HEK293 (cell line): ENCODE data around the gene CSNK1G2.

Source experiments
- CTCF ChIA-PET: fragments of 350-600 bp; formaldehyde crosslinking; extraction: SDS; loops from one replicate; lab custom pipeline; 2021; ENCODE audit warnings: antibody characterized with exemption; lab: Yijun Ruan, JAX
- POLR2A ChIA-PET: fragments of 300-600 bp; formaldehyde crosslinking; extraction: SDS; loops from one replicate; lab custom pipeline; 2020; ENCODE audit warnings: antibody characterized with exemption, inconsistent platforms; lab: Yijun Ruan, JAX
- H3K27ac ChIP-seq: fragments of 200-500 bp; sonication (Bioruptor generic); 2 replicates; pipeline ENCODE4 v1.5.1; 2014; ENCODE audit warnings: low read depth, low read length, control low read depth, inconsistent platforms; ENCODE audit errors: extremely low read depth
- H3K36me3 ChIP-seq, 2 experiments: fragments of 200-500 bp in 1 of 2; sonication (Bioruptor generic) in 1 of 2; 1 replicate in 1 of 2; 2 replicates in 1 of 2; pipeline ENCODE4 v1.5.1; 2014 to 2017; ENCODE audit warnings: inconsistent platforms in 2 of 2, low read length in 2 of 2; ENCODE audit not compliant: control insufficient read depth in 2 of 2, insufficient read depth in 1 of 2
- H3K4me1 ChIP-seq: fragments of 200-500 bp; sonication (Bioruptor generic); 2 replicates; pipeline ENCODE4 v1.5.1; 2014; ENCODE audit warnings: mild to moderate bottlenecking, low read length, inconsistent platforms; ENCODE audit not compliant: control insufficient read depth, insufficient read depth
- H3K4me3 ChIP-seq: 2 replicates; pipeline ENCODE4 v1.5.1; 2011; ENCODE audit warnings: low read depth, mild to moderate bottlenecking, control low read depth, low read length, moderate library complexity
- H3K9me3 ChIP-seq: fragments of 200-500 bp; sonication (Bioruptor generic); 2 replicates; pipeline ENCODE4 v1.5.1; 2014; ENCODE audit warnings: low read depth, low read length, inconsistent platforms; ENCODE audit not compliant: control insufficient read depth, insufficient read depth
- BCL11B ChIP-seq: fragments of 450-650 bp; formaldehyde crosslinking; IDR thresholded peaks from 2 replicates; pipeline ENCODE4 v1.5.1; 2016; ENCODE audit warnings: low read depth, missing biosample characterization, missing genetic modification characterization
- HOXC10 ChIP-seq: sonication (generic); formaldehyde crosslinking; IDR thresholded peaks from 2 replicates; pipeline ENCODE4 v1.8.1; 2023; ENCODE audit warnings: mild to moderate bottlenecking, missing genetic modification reagents
- KLF9 ChIP-seq: fragments of 450-650 bp; formaldehyde crosslinking; IDR thresholded peaks from 2 replicates; pipeline ENCODE4 v1.5.1; 2016; ENCODE audit warnings: missing biosample characterization, missing genetic modification characterization, low read depth
- REPIN1 ChIP-seq: fragments of 450-650 bp; formaldehyde crosslinking; IDR thresholded peaks from 2 replicates; pipeline ENCODE4 v1.5.1; 2017; ENCODE audit warnings: missing biosample characterization, missing genetic modification characterization, low read depth
- SCRT2 ChIP-seq: fragments of 450-650 bp; formaldehyde crosslinking; IDR thresholded peaks from 2 replicates; pipeline ENCODE4 v1.5.1; 2016; ENCODE audit warnings: missing biosample characterization, missing genetic modification characterization
- SP2 ChIP-seq: fragments of 450-650 bp; formaldehyde crosslinking; IDR thresholded peaks from 2 replicates; pipeline ENCODE4 v1.5.1; 2016; ENCODE audit warnings: missing biosample characterization, missing genetic modification characterization
- YY2 ChIP-seq: fragments of 450-650 bp; formaldehyde crosslinking; IDR thresholded peaks from 2 replicates; pipeline ENCODE4 v1.5.1; 2016; ENCODE audit warnings: missing biosample characterization, missing genetic modification characterization
- ZBTB10 ChIP-seq: fragments of 450-650 bp; formaldehyde crosslinking; IDR thresholded peaks from 2 replicates; pipeline ENCODE4 v1.5.1; 2016; ENCODE audit warnings: missing biosample characterization, missing genetic modification characterization
- ZBTB49 ChIP-seq: fragments of 450-650 bp; formaldehyde crosslinking; IDR thresholded peaks from 2 replicates; pipeline ENCODE4 v1.5.1; 2016; ENCODE audit warnings: missing biosample characterization, missing genetic modification characterization, low read depth
- ZFP41 ChIP-seq: fragments of 450-650 bp; formaldehyde crosslinking; IDR thresholded peaks from 2 replicates; pipeline ENCODE4 v1.5.1; 2016; ENCODE audit warnings: missing biosample characterization, missing genetic modification characterization, borderline replicate concordance
- ZNF175 ChIP-seq: fragments of 450-650 bp; formaldehyde crosslinking; IDR thresholded peaks from 2 replicates; pipeline ENCODE4 v1.5.1; 2016; ENCODE audit warnings: missing biosample characterization, missing genetic modification characterization
- ZNF214 ChIP-seq: fragments of 450-650 bp; formaldehyde crosslinking; IDR thresholded peaks from 2 replicates; pipeline ENCODE4 v1.5.1; 2017; ENCODE audit warnings: missing biosample characterization, mild to moderate bottlenecking, missing genetic modification characterization, borderline replicate concordance
- ZNF266 ChIP-seq: fragments of 450-650 bp; formaldehyde crosslinking; IDR thresholded peaks from 2 replicates; pipeline ENCODE4 v1.5.1; 2016; ENCODE audit warnings: missing biosample characterization, missing genetic modification characterization, low read depth
- ZNF37A ChIP-seq: fragments of 450-650 bp; IDR thresholded peaks from 2 replicates; pipeline ENCODE4 v1.5.1; 2018; ENCODE audit warnings: missing biosample characterization, missing genetic modification characterization
- ZNF394 ChIP-seq: fragments of 450-650 bp; formaldehyde crosslinking; IDR thresholded peaks from 2 replicates; pipeline ENCODE4 v1.5.1; 2016; ENCODE audit warnings: missing biosample characterization, missing genetic modification characterization, mild to moderate bottlenecking, moderate library complexity, borderline replicate concordance
- ZNF423 ChIP-seq: fragments of 450-650 bp; formaldehyde crosslinking; IDR thresholded peaks from 2 replicates; pipeline ENCODE4 v1.5.1; 2016; ENCODE audit warnings: missing biosample characterization, missing genetic modification characterization
- ZNF544 ChIP-seq: fragments of 450-650 bp; formaldehyde crosslinking; IDR thresholded peaks from 2 replicates; pipeline ENCODE4 v1.5.0; 2017; ENCODE audit warnings: missing biosample characterization, missing genetic modification characterization
- ZNF585B ChIP-seq: fragments of 450-650 bp; formaldehyde crosslinking; IDR thresholded peaks from 2 replicates; pipeline ENCODE4 v1.5.1; 2016; ENCODE audit warnings: missing biosample characterization, missing genetic modification characterization
- ZNF610 ChIP-seq: fragments of 450-650 bp; formaldehyde crosslinking; IDR thresholded peaks from 2 replicates; pipeline ENCODE4 v1.5.1; 2016; ENCODE audit warnings: missing biosample characterization, missing genetic modification characterization, borderline replicate concordance
- ZNF701 ChIP-seq: fragments of 450-650 bp; formaldehyde crosslinking; IDR thresholded peaks from 2 replicates; pipeline ENCODE4 v1.5.1; 2016; ENCODE audit warnings: missing biosample characterization, missing genetic modification characterization
- ZNF76 ChIP-seq: fragments of 450-650 bp; formaldehyde crosslinking; IDR thresholded peaks from 2 replicates; pipeline ENCODE4; 2016; ENCODE audit warnings: low read depth, missing biosample characterization, missing genetic modification characterization, borderline replicate concordance
- ZNF792 ChIP-seq: fragments of 450-650 bp; formaldehyde crosslinking; IDR thresholded peaks from 2 replicates; pipeline ENCODE4 v1.5.1; 2016; ENCODE audit warnings: missing biosample characterization, missing genetic modification characterization
- ZXDB ChIP-seq: fragments of 450-650 bp; formaldehyde crosslinking; IDR thresholded peaks from 2 replicates; pipeline ENCODE4 v1.5.1; 2016; ENCODE audit warnings: missing biosample characterization, missing genetic modification characterization
- TF ChIP-seq, protein P1 (sequence below): fragments of 450-650 bp; IDR thresholded peaks from 2 replicates; pipeline ENCODE4 v1.5.1; 2018; ENCODE audit warnings: missing biosample characterization, mild to moderate bottlenecking, missing genetic modification characterization
- TF ChIP-seq, protein P2 (sequence below): fragments of 450-650 bp; formaldehyde crosslinking; conservative IDR thresholded peaks from 2 replicates; pipeline ENCODE4 v1.5.1; 2016; ENCODE audit warnings: low read depth, missing biosample characterization, missing genetic modification characterization

Gene CSNK1G2

GRCh38 chr19:1941146-1942077, at the start of gene CSNK1G2:
Gene CSNK1G2 (plus strand): TSS chr19:1941172. CDS start chr19:1969773, 28,601 bp downstream.
- Histone ChIP-seq H3K4me3 (peak within 1 kb of the TSS; percentile 91), H3K9me3 (no peaks in the 10 kb centered on the region), H3K36me3 (no peaks in the 10 kb centered on the region; a peak in 1 of 3 replicates), H3K27ac (peak within 1 kb of the TSS; percentile 90), H3K4me1 (peaks cover 3% of the 10 kb centered on the region)
- POLR2A ChIA-PET = interaction anchor here (0.6 to 0.7 kb wide), 5 partner anchors 44 to 375 kb away, joined by 3 to 7 read pairs (median 4); no protein-coding TSS in a partner anchor
- CTCF ChIA-PET = interaction anchor here (0.9 kb wide), 1 partner anchor 11 kb away, joined by 3 read pairs; no protein-coding TSS in a partner anchor
- peak; percentile 82 for TF ChIP-seq SP2 (tag by site-specific recombination)
- no peak for TF ChIP-seq ZNF266 (tag by site-specific recombination)
- TF ChIP-seq REPIN1 (tag by site-specific recombination) = no peak
- no peak for TF ChIP-seq ZFP41 (tag by site-specific recombination)
- no peak for TF ChIP-seq ZNF610 (tag by site-specific recombination)
- TF ChIP-seq ZNF585B (tag by site-specific recombination) = no peak
- no peak for TF ChIP-seq ZNF701 (tag by site-specific recombination)
- TF ChIP-seq ZNF423 (tag by site-specific recombination) = 0 out of 2 replicates have a peak, but pooled peaks have one; percentile 23
- no peak for TF ChIP-seq ZNF37A
- no peak for TF ChIP-seq ZNF394 (tag by site-specific recombination)
- no peak for TF ChIP-seq ZNF76 (tag by site-specific recombination)
- peak; percentile 86; the same call in 1 of the 2 replicates for TF ChIP-seq ZBTB10
- TF ChIP-seq BCL11B (tag by site-specific recombination) = no peak; the same call in 1 of the 2 replicates
- peak; percentile 67 for TF ChIP-seq KLF9 (tag by site-specific recombination)
- TF ChIP-seq, protein P1, sequence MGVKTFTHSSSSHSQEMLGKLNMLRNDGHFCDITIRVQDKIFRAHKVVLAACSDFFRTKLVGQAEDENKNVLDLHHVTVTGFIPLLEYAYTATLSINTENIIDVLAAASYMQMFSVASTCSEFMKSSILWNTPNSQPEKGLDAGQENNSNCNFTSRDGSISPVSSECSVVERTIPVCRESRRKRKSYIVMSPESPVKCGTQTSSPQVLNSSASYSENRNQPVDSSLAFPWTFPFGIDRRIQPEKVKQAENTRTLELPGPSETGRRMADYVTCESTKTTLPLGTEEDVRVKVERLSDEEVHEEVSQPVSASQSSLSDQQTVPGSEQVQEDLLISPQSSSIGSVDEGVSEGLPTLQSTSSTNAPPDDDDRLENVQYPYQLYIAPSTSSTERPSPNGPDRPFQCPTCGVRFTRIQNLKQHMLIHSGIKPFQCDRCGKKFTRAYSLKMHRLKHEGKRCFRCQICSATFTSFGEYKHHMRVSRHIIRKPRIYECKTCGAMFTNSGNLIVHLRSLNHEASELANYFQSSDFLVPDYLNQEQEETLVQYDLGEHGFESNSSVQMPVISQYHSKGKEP = no peak
- TF ChIP-seq, protein P2, sequence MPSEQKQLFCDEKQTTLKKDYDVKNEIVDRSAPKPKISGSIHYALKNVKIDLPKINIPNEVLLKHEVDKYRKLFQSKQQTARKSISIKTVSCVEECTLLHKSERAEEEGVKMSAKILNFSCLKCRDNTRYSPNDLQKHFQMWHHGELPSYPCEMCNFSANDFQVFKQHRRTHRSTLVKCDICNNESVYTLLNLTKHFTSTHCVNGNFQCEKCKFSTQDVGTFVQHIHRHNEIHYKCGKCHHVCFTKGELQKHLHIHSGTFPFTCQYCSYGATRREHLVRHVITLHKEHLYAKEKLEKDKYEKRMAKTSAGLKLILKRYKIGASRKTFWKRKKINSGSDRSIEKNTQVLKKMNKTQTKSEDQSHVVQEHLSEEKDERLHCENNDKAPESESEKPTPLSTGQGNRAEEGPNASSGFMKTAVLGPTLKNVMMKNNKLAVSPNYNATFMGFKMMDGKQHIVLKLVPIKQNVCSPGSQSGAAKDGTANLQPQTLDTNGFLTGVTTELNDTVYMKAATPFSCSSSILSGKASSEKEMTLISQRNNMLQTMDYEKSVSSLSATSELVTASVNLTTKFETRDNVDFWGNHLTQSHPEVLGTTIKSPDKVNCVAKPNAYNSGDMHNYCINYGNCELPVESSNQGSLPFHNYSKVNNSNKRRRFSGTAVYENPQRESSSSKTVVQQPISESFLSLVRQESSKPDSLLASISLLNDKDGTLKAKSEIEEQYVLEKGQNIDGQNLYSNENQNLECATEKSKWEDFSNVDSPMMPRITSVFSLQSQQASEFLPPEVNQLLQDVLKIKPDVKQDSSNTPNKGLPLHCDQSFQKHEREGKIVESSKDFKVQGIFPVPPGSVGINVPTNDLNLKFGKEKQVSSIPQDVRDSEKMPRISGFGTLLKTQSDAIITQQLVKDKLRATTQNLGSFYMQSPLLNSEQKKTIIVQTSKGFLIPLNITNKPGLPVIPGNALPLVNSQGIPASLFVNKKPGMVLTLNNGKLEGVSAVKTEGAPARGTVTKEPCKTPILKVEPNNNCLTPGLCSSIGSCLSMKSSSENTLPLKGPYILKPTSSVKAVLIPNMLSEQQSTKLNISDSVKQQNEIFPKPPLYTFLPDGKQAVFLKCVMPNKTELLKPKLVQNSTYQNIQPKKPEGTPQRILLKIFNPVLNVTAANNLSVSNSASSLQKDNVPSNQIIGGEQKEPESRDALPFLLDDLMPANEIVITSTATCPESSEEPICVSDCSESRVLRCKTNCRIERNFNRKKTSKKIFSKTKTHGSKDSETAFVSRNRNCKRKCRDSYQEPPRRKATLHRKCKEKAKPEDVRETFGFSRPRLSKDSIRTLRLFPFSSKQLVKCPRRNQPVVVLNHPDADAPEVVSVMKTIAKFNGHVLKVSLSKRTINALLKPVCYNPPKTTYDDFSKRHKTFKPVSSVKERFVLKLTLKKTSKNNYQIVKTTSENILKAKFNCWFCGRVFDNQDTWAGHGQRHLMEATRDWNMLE (tag by site-specific recombination) = no peak
- no peak for TF ChIP-seq HOXC10 (CRISPR knock-in tag)
- no peak for TF ChIP-seq ZNF214 (tag by site-specific recombination)
- TF ChIP-seq ZNF175 (tag by site-specific recombination) = no peak
- TF ChIP-seq SCRT2 = peak; percentile 99
- peak; percentile 72; the same call in 1 of the 2 replicates for TF ChIP-seq ZXDB (tag by site-specific recombination)
- TF ChIP-seq ZNF792 (tag by site-specific recombination) = no peak
- TF ChIP-seq ZNF544 (tag by site-specific recombination) = no peak
- TF ChIP-seq YY2 (tag by site-specific recombination) = 0 out of 2 replicates have a peak, but pooled peaks have one; percentile 9
- TF ChIP-seq ZBTB49 (tag by site-specific recombination) = no peak
